Ammon's horn (tissue), 1 donor: Measurements from ENCODE around the gene C13orf46.

Experiments
- DNase-seq: peaks from one replicate; pipeline ENCODE4 v3.0.0-alpha.2; 2016; ENCODE audit warnings: low spot score

The C13orf46 gene

DNA sequence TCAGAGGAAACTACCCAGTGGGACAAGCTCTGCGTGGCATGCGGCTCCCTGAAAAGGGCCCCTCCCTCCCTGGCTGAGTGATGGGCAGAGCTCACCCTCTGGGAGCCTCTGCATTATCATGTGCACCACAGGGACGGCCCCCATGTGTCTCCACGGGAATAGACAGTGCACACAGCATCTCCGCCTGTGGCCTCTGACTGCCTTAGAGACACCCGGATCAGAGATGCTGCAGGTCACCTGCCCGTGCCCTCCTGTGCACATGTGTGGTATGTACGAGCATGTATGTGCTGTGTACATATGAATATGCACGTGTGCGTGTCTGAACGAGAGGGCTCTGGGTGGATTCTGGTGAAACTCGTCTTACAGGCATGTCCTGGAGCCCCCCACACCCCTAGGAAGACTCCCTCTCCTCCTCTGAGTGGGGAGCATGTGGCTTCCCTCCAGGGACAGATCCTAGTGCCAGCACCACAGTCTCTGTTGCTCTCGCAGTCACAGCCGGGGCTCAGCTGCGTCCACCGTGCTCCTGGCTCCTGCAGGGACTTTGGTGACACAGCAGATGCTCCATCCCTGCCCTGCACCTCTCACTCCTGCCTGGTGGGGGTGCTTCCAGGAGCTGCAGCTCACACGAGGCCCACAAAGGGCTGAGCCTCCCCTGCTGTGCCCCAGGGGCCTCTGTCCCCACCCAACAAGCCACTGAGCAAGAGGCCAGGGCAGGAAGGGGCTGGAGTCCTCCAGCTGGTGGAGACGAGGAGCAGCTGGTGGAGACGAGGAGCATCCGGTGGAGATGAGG is 19.6 kb downstream of the C13orf46 start:
- no peak for DNase-seq

DNA sequence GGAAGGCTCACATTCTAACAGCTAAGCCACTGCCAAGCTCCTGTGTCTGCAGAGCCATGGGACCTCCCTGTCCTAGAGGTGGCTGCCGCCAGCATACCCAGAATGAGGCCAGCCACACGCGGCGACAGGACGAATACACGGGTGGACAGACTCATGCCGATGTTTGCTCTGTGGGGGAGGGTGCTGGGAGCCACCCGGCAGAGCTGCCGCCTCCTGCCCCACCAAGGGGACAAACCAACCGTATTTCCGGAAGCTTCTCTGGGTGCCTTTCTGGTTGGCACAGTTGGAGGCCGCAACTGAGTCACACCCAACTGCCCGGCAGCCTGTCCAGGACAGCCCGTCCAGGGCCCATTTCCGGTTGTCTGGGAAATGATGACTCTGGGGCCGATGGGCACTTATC is 20.3 kb downstream of the C13orf46 start:
- DNase-seq, result no peak

DNA sequence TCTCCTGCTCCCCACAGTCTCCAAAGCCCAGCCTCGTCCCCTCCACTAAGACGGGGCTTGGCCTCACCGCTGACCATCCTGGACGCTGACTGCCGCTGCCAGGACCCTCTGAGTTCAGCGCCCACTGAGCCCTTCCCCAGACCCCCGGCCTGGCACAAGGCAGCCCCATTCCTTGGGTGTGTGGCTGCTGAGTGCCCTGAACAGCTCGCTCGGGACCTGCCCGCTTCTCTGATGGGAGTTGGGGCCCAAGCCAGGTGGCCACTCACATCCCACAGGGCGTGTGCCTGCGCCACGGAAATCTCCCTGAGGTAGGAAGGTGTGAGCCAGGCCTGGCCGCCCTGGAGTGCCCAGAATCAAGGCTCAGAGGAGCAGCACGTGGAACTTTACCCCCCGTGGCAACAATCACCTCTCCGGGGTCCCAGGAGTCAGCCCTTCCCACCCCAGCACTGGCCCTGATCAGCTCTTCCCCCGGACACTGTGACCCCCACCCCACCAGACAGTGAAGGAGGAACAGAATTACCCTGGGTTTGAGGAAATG is 20.8 kb downstream of the C13orf46 start:
- DNase-seq, result no peak

DNA sequence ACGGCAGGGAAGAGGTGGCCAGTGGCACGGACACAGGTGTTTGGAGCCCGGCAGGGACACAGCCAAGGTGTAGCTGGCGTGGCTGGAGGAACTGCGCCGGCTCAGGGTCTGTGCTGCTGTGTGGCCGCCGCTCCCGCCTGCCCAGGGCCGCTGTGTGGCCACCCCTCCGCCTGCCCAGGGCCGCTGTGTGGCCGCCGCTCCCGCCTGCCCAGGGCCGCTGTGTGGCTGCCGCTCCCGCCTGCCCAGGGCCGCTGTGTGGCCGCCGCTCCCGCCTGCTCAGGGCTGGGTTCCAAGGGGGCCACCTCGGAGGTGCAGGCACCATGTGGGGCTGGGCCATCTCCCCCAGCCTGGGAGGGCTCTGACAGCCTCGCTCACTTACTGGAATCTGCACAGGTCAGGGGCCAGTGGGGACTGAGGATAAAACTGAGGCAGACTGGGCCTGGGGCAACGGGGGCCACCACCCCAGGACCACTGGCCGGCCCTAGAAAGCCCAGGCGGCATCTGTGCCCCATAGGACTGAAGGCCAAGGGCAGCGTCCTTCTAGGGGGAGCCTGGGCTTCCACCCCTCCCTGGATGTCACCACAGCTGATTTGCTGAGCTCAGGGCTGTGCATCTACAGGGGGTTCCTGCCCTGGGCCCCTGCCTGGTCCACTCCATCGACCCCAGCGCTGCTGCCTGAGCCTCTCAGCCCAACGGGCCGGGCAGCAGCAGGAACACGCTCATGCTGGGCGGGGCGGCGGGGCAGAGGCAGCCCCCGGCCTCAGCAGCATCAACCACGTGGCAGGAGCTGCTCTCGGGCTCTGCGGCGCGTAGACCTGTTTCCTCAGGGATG is 21.5 kb downstream of the C13orf46 start:
- DNase-seq, result no peak

DNA sequence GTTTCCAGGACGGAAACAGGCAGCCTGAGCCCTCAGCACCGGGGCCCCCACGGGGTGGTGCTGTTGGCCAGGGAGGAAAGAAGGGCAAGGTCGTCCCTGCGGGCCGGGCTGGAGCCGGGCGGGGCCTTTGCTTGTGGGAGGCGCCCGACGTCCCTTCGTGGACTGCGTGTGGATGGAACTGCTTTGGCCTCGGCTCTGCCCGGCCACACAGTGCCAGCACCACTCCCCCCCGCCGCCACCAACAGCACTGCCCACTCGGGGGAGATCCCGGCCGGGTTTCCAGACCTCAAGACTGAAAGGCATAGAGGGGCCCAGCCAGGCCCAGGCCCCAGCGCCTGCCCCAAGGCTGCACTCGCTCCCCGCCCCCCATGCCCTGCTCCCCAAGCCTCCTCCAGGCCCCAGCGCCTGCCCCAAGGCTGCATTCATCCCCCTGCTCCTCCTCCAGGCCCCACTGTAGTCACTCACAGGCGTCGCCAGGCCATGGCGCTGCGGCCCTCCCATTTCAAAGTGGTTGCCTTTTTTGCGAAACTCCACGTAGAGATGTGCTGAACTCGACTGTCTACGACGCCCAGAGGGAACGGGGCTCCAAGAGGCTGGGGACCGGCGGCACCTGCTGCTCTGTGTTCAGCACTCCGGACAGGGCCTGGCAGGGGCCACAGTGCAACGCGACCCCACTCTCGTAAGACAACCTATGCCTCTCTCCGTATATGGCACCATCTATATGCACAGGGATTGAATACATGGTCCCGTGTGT is 22.5 kb downstream of the C13orf46 start:
- DNase-seq, result peak; percentile 85

DNA sequence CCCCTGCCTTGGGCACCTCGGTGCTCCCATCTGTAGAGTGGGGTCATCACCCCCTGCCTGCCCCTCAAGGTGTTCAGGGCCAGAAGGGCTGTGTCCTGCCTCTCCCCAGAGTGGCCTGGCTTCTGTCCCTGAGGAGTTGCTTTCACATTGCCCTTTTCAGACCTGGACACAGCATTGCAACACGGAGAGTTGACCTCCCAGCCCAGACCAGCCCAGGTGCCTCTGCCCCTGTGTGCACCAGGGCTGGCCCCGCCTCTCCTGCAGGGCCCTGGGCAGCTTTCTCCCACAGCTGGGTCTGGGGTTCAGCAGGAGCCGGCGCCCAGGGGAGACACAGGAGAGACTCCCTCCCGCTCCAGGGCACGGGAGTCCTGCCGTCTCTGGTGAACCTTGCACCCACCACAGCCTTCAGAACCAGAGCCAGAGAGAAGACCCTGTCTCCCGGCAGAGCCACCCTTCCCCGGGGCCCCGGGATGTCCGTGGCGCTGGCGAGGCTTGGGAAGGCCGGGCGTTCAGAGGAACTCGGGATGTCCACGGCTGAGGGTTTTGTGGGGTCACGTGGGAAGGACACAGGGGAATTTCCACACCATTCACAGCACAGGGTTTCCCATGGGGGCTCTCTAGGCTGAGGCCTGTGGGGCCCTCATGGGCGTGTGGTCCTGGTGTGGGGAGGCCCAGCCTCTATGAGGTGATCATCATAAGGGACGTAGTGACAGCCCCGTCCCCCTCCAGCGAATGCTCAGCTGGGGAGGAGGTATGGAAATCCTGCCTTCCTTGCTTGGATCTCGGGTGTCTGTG is 23.2 kb downstream of the C13orf46 start:
- DNase-seq, result no peak

DNA sequence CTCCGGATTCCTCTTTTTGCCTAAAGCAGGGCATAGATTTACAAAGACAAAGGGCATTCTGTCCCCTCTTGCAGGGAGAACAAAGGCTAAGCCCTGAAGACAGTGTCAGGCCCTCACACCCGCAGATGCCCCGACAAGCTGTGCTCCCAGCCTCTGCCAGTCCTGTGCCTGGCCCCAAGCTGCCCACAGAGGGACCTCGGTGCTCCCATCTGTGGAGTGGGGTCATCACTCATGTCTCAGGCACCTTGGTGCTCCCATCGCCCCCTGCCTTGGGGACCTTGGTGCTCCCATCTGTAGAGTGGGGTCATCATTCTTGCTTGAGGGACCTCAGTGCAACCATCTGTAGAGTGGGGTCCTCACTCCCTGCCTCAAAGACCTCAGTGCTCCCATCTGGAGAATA is 24.3 kb downstream of the C13orf46 start:
- no peak for DNase-seq

DNA sequence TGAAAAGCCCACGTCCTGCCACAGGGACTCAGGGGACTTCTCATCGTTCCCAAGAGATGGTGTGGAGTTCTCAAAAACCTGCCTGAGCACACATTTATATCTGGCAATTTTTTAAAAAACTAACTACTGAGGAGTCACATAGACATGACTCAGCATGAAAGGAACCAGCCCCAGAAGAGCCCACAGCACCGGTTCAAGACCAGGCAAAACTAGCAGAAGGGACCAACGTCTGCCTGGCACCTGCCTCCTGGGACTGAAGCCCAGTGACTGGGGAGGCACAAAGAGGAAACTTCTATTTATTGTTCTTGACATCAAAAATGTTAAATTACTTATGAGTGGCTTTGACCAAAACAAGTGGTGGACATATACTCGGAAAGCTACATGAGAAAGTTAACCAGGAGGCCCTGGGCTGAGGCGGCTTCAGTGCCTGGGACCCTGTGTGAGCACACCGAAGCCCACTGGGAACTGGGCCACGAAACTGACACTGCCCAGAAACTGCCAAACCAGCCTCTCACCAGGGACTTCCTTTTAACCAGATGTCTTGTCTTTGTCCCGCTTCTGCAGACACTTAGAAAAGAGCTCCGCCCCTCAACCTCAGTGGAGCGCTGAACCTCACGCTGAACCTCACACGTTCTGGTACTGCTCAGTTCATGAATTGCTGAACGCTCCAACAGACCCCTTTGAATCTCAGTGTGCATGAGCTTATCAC is 25.7 kb downstream of the C13orf46 start:
- no peak for DNase-seq

DNA sequence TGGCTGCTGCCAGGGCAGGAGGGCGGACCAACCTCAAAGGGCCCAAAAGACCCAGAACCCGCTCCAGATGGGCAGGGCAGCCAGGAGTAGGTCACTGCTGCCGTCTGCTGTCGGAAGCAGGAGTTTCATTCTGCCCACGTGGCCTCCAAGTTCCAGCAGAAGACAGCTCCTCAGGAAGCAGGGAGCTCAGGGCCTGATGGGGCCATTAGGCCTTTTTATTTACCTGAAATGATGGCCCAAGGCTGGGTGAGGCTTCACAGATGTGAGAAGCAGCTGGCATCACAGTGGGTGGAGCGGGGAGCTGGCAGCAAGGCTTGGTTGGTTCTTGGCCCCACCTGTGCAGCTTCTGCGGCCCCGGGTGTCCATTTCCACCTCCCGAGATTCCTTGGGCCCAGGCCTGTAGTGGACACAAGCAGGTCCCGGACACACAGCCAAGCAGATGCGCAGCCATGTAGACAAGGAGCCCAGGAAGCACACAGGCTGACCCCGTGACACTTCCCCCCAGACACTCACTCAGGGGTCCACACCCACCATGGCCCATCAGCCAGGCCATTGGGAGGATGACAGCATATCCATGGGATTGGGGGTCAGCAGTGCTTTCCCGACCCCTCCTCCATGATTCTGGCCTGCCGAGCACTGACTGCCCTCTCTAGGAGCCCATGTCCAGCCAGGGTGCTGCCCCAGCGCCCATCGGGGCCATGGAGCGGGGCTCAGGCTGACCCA is 26.4 kb downstream of the C13orf46 start:
- peak; percentile 77 for DNase-seq

DNA sequence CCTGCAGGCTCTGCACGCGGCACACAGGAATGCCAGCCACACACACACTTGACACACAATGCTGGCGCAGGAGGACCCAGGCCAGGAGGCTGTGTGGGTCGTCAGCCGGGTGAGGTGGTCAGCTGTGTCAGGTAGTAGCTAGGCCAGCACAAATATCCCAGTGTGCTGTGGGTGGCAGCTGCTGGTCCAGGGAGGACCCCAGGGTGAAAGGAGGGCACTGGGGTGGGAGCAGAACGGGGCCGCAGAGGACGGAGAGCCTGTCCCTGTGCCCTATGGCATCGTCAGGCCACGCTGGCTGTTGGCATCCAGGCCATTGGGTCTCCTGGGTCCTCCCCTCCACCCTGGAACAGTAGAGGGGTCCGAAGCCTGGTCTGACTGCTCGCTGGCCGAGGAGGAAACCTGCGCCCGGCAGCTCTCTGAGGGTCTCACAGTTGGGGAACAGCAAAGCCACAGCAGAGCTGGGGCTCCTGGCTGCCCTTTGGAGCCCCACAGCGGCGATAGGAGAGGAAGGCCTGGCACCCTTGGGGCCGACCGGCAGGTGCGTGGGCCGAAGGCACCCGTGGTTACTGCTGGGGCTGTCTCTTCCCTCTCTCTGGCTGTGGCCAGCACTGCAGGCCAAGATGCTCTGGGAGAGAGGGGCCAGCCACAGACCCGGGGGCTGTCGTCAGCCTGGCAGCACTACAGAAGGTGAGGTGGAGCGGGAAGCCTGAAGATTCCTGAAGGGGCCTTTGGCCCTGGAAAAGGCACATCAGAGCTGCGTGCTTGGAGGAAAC is 27.3 kb downstream of the C13orf46 start:
- no peak for DNase-seq

DNA sequence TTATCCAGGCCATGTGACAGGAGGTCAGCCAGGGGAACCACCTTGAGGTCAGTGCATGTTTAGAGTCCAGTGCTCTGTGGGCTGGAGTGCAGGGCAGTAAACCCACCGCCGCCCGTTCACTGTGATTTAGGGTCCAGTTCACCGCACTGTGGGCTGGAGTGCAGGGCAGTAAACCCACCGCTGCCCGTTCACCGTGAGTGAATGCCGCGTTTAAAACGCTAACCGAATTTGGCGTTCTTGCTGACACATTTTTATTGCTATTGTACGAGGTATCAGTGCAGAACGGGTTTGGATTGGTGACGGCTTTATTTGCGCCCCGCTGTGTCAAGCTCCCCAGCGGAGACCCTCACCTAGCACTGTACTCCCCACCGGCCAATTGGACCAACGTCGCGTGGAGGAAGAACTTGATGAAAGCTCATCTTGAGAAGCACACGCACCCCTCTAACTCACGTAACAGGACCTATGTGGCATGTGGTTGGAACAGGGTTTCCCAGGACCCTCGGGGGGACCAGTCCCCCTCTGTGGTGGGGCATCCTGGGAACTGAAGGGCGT is 27.9 kb downstream of the C13orf46 start:
- DNase-seq, result no peak

DNA sequence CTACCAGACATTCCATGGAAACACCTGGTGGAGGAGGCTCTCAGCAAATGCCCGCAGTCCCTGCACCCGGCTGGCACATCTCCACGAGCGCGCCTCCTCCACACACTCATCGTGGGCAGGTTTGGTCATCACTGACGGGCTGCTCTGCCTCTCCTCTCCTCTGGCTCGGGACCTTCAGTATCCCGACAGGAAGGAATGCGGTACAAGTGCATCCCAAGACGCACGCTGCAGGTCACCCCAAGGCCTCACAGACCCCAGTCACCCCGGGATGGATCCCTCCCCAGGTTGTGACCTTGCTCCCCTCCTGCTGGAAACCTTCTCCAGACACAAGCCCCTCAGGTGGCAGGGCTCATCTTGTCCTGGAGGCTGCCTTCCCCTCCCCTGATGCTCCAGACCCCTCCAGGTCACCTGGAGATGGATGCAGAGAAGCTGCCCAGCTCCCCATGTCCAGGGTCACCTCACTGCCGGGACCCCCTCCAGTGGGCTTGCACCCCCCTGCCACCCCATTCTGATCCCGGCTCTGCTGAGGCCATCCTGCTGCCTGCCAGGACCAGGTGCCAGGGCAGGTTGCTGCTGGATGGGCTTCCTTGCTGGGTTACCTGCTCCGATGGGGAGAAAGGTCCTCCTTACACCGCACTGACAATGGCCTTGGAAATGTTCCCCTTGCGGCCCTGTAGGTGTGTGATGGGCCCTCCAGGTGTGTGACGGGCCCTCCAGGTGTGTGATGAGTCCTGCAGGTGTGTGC is 29.9 kb downstream of the C13orf46 start:
- no peak for DNase-seq

DNA sequence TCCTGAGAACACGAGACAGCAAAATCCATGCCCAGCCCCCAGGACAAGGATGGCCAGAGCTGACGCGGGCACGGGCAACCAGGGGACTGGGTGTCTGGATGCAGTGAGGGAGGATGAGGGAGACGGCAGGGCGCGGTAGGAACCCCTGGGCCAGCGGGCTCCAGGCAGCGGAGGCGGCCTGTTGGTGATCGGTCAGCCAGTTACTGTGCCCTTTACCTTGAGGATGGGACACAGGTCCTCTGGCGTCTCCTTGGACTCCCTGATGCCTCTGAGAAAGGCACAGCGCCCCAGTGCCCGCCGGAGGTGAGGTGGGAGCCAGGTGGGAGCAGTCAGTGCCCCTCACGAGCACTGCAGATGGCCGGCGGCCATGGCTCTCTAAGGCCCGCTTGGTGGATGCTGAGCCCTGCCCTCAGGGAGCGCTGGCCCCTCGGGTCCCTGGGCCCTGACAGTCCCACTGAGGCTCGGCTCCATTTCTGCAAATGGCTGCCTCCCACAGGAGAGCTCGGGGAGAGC is 31.2 kb downstream of the C13orf46 start:
- DNase-seq, result no peak

DNA sequence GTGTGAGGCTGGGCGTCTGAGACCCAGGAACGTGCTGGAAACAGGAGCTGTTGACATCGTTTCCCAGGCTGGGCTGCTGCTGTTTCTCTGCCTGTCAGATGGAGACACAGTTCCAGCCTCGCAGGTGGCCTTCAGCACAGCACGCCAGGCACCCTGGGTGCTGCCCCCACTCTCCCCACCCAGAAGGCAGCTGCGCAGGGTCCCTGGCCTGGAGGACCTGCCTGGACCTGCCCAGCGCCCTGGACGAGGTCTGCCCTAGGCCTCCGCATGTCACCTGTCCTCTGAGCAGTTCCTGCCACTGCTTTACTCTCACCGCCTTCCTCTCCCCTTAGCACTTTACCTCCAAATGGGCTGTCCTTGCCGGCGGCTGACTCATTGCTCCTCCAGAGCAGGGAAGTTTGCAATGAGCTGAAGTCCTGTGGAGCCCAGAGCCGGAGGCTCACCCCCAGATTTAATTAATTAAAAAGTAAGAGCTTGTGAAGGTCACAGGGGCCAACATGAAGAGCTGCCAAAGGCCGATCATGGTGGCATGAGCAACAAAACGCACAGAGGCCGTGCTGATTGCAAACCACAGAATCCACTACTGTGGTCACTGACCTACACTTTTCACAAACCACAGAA is 32.2 kb downstream of the C13orf46 start:
- no peak for DNase-seq

DNA sequence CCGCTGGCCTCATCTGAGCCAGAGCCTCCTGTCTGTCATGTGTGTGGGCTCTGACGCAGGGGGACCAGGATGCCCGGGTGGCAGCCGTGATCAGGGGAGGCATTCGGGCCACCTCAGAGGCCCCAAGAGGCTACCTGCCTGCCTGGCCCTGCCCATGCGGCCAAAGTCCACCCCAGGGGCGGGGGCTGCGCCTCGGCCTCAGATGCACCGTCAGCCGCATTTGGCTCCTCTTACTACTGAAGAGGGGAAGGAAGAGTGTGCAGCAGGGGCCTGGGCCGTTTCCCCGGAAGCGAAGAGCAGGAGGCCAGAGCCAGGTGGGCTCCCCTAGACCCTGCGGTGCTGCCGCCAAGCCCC is 34.0 kb downstream of the C13orf46 start:
- DNase-seq, result no peak

DNA sequence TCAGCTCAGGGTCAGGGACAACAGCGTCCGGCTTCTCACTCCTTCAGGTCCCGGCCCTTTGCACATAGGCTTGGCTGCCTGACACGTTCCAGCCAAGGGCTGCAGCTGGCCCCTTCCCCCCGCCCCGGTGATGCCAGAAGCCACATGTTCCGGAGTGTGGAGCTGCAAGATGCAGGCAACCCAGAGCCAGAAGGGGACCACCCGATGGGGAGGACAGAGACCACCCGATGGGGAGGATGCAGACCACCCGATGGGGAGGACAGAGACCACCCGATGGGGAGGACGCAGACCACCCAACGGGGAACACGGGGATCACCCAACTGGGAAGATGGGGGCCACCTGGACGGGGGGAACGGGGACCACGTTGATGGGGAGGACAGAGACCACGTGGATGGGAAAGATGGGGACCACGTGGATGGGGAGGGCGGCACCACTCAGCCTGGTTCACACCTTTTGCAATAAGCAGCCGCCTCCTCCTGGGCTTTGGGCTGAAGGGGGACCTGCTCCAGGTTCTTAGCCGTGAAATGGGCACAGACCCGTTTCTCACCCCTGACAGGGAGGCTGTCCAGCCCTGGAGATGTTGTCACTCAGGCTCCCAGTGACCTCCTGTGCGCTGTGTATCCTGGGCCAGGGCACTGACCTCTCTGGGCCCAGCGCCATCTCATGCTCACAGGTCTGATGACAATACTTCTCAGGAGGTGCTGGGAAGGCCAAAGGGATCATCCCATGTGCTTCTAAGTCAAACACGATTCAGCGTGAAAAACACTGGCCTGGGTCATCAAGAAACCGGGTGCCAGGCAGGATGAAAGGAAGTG is 34.5 kb downstream of the C13orf46 start:
- DNase-seq, result no peak

DNA sequence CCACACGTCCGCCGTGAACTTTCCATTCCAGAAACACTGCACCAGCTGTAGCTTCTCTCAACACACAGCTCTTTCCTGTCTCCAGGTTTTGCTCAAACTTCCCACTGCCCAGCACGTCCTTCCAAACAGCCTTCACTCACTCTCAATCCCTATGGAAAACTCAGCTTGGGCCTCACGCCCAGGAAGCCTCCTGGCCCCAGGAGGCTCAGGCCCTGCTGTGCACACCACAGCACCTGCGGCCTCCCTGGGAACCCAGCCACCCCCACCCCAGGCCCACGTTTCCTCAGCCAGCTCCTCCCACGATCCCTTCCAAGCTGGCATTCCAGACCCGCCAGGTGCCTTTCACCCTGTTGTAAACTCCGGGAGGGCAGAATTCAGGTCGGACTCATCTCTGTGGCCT is 35.2 kb downstream of the C13orf46 start:
- DNase-seq, result no peak
